ENCODE results near the gene SEC14L3. TPM values are rescaled to one million over a fixed set of nuclear protein-coding genes. Genes with fewer than 3 reads are reported as not detected.

Gene SEC14L3
- not detected in 5 replicates for total RNA-seq (2022; extraction: Qiagen RNA extraction; ENCODE audit: low read depth)

GRCh38 chr22:30471616-30472318, at the start of gene SEC14L3:
Gene SEC14L3 (minus strand): TSS chr22:30472017. CDS start chr22:30471958, 59 bp downstream.

GRCh38 chr22:30425616-30426387, 46.0 kb downstream of the SEC14L3 start, which contains the start of gene MTFP1:
Gene MTFP1 (plus strand): TSS chr22:30425768. CDS start chr22:30425880, 112 bp downstream.

Other genes starting within 250 kb of the SEC14L3 start
- 18.2 to 40.8 TPM (median 35.2 TPM) in 5 replicates for gene LIF, start 225.3 kb downstream of the SEC14L3 start, total RNA-seq (2022; extraction: Qiagen RNA extraction; ENCODE audit: low read depth)
- gene OSM, start 205.2 kb downstream of the SEC14L3 start, total RNA-seq (2022; extraction: Qiagen RNA extraction; ENCODE audit: low read depth): not detected in 5 replicates
- gene CASTOR1, start 182.5 kb downstream of the SEC14L3 start, total RNA-seq (2022; extraction: Qiagen RNA extraction; ENCODE audit: low read depth): 3.2 to 7.1 TPM (median 5.3 TPM) in 5 replicates
- gene TBC1D10A, start 145.1 kb downstream of the SEC14L3 start, total RNA-seq (2022; extraction: Qiagen RNA extraction; ENCODE audit: low read depth): 5.5 to 12.6 TPM (median 10.0 TPM) in 5 replicates
- 43.1 to 76.7 TPM (median 62.6 TPM) in 5 replicates for gene SF3A1, start 115.1 kb downstream of the SEC14L3 start, total RNA-seq (2022; extraction: Qiagen RNA extraction; ENCODE audit: low read depth)
- gene CCDC157, start 115.0 kb downstream of the SEC14L3 start, total RNA-seq (2022; extraction: Qiagen RNA extraction; ENCODE audit: low read depth): 2.0 to 3.6 TPM (median 2.8 TPM) in 5 replicates
- gene RNF215, start 84.6 kb downstream of the SEC14L3 start, total RNA-seq (2022; extraction: Qiagen RNA extraction; ENCODE audit: low read depth): 14.0 to 23.1 TPM (median 21.0 TPM) in 5 replicates
- 32.9 to 67.2 TPM (median 52.6 TPM) in 5 replicates for gene SEC14L2, start 75.0 kb downstream of the SEC14L3 start, total RNA-seq (2022; extraction: Qiagen RNA extraction; ENCODE audit: low read depth)
- gene MTFP1, start 46.2 kb downstream of the SEC14L3 start, total RNA-seq (2022; extraction: Qiagen RNA extraction; ENCODE audit: low read depth): 51.7 to 73.6 TPM (median 71.2 TPM) in 5 replicates
- gene SEC14L4, start 33.7 kb upstream of the SEC14L3 start, total RNA-seq (2022; extraction: Qiagen RNA extraction; ENCODE audit: low read depth): 4.4 to 7.2 TPM (median 6.2 TPM) in 5 replicates
- gene SEC14L6, start 74.7 kb upstream of the SEC14L3 start, total RNA-seq (2022; extraction: Qiagen RNA extraction; ENCODE audit: low read depth): not detected in 5 replicates
- gene GAL3ST1, start 102.6 kb upstream of the SEC14L3 start, total RNA-seq (2022; extraction: Qiagen RNA extraction; ENCODE audit: low read depth): 5.1 to 9.7 TPM (median 8.5 TPM) in 5 replicates
- gene PES1, start 119.9 kb upstream of the SEC14L3 start, total RNA-seq (2022; extraction: Qiagen RNA extraction; ENCODE audit: low read depth): 108 to 136 TPM (median 112 TPM) in 5 replicates
- 3.1 to 6.1 TPM (median 4.7 TPM) in 5 replicates for gene TCN2, start 135.2 kb upstream of the SEC14L3 start, total RNA-seq (2022; extraction: Qiagen RNA extraction; ENCODE audit: low read depth)
- gene SLC35E4, start 163.8 kb upstream of the SEC14L3 start, total RNA-seq (2022; extraction: Qiagen RNA extraction; ENCODE audit: low read depth): 4.9 to 7.8 TPM (median 6.7 TPM) in 5 replicates
- 4.2 to 5.6 TPM (median 4.8 TPM) in 5 replicates for gene DUSP18, start 195.9 kb upstream of the SEC14L3 start, total RNA-seq (2022; extraction: Qiagen RNA extraction; ENCODE audit: low read depth)
- gene OSBP2, start 222.9 kb upstream of the SEC14L3 start, total RNA-seq (2022; extraction: Qiagen RNA extraction; ENCODE audit: low read depth): 7.9 to 13.0 TPM (median 10.7 TPM) in 5 replicates

All from A549 treated with ZK216348 at 1 μM for 4 hours (cell line).